NCI-H1694 treated with DMSO at 0.1 percent for 48 hours (cell line): ENCODE measurements around the gene CCNH.

Experiments
- DNase-seq: peaks from one replicate; lab custom pipeline; 2025; lab: John Stamatoyannopoulos, UW

CCNH gene

DNA sequence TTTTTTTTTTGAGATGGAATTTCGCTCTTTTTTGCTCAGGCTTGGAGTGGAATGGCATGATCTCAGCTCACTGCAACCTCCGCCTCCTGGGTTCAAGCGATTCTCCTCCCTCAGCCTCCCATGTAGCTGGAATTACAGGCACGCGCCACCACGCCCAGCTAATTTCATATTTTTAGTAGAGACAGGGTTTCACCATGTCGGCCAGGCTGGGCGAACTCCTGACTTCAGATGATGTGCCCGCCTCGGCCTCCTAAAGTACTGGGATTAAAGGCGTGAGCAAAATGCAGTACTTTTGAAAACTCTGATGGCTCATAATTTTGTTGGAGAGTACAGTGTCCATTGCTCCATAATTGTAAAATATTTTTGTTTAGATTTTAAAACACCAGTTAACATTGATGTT is 52.6 kb downstream of the CCNH start:
- DNase-seq, result no peak

DNA sequence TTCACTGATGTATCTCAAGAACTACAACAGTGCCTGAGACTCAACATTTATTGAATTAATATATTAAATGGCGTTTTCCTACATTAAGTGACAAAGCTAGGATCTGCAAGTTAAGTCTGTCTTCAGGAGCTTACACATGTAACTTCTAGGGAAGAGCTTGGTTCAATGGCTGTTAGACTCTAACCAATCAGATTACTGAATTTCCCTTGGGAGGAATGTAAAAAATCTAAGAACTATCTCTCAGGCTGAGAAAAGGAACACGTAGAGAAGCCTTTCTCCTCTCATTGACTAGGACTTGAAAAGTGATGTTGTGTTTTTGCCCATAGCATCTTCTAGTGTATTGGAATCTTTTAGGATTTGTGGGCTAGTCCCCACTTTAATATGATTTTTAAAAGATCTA is 53.6 kb downstream of the CCNH start:
- no peak for DNase-seq

- no peak for DNase-seq
These were observed 58.2 kb downstream of the CCNH start for GRCh38 chr5:87354496-87354895.

- DNase-seq, result no peak
These were observed 64.9 kb downstream of the CCNH start for GRCh38 chr5:87347841-87348240.

GRCh38 chr5:87347272-87347671 is 65.5 kb downstream of the CCNH start:
- DNase-seq, result no peak
